ENCODE results near the gene MGAT4B.

GRCh38 chr5:179791881-179792611, 14.6 kb downstream of the MGAT4B start:
- TF ChIP-seq EP300 (IDR thresholded peaks at IDR 0.05) (no peak), CTCF (IDR thresholded peaks at IDR 0.05) (no peak)

Measured in tibial nerve (tissue), 4 donors.